SK-N-SH (cell line): ENCODE results near the gene ING5. TPM values are rescaled to one million over a fixed set of nuclear protein-coding genes. Genes with fewer than 3 reads are reported as not detected.

ENCODE experiments used
- CTCF ChIA-PET: fragments of 300-600, 350-600 bp; formaldehyde crosslinking; extraction: SDS; loops from one replicate; lab custom pipeline; 2021; lab: Yijun Ruan, JAX
- POLR2A ChIA-PET: fragments of 350-600 bp; sonication (Branson Sonifier 250); formaldehyde crosslinking; extraction: SDS; loops from one replicate; lab custom pipeline; 2020; ENCODE audit warnings: antibody characterized with exemption, inconsistent platforms; lab: Yijun Ruan, JAX
- DNase-seq: peaks from one replicate; pipeline ENCODE4 v3.0.0; 2012
- H2AFZ ChIP-seq: fragments of 200-600 bp; sonication (generic); 2 replicates; pipeline ENCODE4 v1.8.1; 2016; ENCODE audit warnings: antibody characterized with exemption, mild to moderate bottlenecking, low read depth
- H3F3A ChIP-seq: fragments of 200-600 bp; sonication (generic); replicated peaks from 2 replicates; pipeline ENCODE3; 2016; ENCODE audit warnings: antibody characterized with exemption, mild to moderate bottlenecking; ENCODE audit not compliant: insufficient read depth
- H3K27ac ChIP-seq, 2 experiments: fragments of 200-500 bp in 1 of 2; fragments of 200-600 bp in 1 of 2; sonication (Bioruptor generic) in 1 of 2; sonication (generic), shearing (Covaris generic) in 1 of 2; 2 replicates each; pipeline versions ENCODE4 v1.5.1 to v1.6.1; 2014 to 2016; ENCODE audit warnings: low read depth in 2 of 2, inconsistent platforms in 1 of 2, low read length in 1 of 2, mild to moderate bottlenecking in 1 of 2, mixed read lengths in 1 of 2
- H3K27me3 ChIP-seq: fragments of 200-600 bp; sonication (generic), shearing (Covaris generic); 2 replicates; pipeline ENCODE4 v1.6.1; 2016; ENCODE audit warnings: mixed run types; ENCODE audit not compliant: insufficient read depth
- H3K36me3 ChIP-seq, 2 experiments: fragments of 200-500 bp in 1 of 2; fragments of 200-600 bp in 1 of 2; sonication (Bioruptor generic) in 1 of 2; sonication (generic) in 1 of 2; replicated peaks in 1 of 2; 2 replicates each; pipeline versions ENCODE3 to v1.5.1; 2014 to 2016; ENCODE audit warnings: low read length in 1 of 2, mild to moderate bottlenecking in 1 of 2; ENCODE audit not compliant: insufficient read depth in 2 of 2, control insufficient read depth in 1 of 2
- H3K4me1 ChIP-seq, 2 experiments: fragments of 200-500 bp in 1 of 2; fragments of 200-600 bp in 1 of 2; sonication (Bioruptor generic) in 1 of 2; sonication (generic), shearing (Covaris generic) in 1 of 2; 2 replicates each; pipeline versions ENCODE4 v1.5.1 to v1.6.1; 2014 to 2016; ENCODE audit warnings: low read depth in 1 of 2, low read length in 1 of 2, mixed run types in 1 of 2; ENCODE audit not compliant: insufficient read depth in 2 of 2, control insufficient read depth in 1 of 2
- H3K4me2 ChIP-seq: fragments of 200-600 bp; sonication (generic), shearing (Covaris generic); 2 replicates; pipeline ENCODE4 v1.6.1; 2017; ENCODE audit warnings: mixed run types
- H3K4me3 ChIP-seq, 2 experiments: fragments of 200-500 bp in 1 of 2; fragments of 200-600 bp in 1 of 2; sonication (Bioruptor generic) in 1 of 2; sonication (generic), shearing (Covaris generic) in 1 of 2; 2 replicates each; pipeline versions ENCODE4 v1.5.1 to v1.8.1; 2014 to 2016; ENCODE audit warnings: low read depth in 2 of 2, inconsistent platforms in 1 of 2, low read length in 1 of 2, mild to moderate bottlenecking in 1 of 2, mixed read lengths in 1 of 2, moderate library complexity in 1 of 2
- H3K79me2 ChIP-seq: fragments of 200-600 bp; sonication (generic); 2 replicates; pipeline ENCODE4 v1.8.1; 2017; ENCODE audit warnings: mild to moderate bottlenecking; ENCODE audit not compliant: insufficient read depth
- H3K9ac ChIP-seq: fragments of 200-600 bp; sonication (generic); 2 replicates; pipeline ENCODE4 v1.6.1; 2017; ENCODE audit warnings: mixed run types
- H3K9me2 ChIP-seq: fragments of 200-600 bp; sonication (generic); 2 replicates; pipeline ENCODE4 v1.6.1; 2017; ENCODE audit warnings: mixed run types
- H3K9me3 ChIP-seq: fragments of 200-600 bp; sonication (generic); 2 replicates; pipeline ENCODE4 v1.6.1; 2017; ENCODE audit warnings: mixed run types, mild to moderate bottlenecking, moderate library complexity
- H4K20me1 ChIP-seq: fragments of 200-600 bp; sonication (generic); 2 replicates; pipeline ENCODE4 v1.6.1; 2017; ENCODE audit warnings: mild to moderate bottlenecking, mixed run types; ENCODE audit not compliant: insufficient read depth
- EZH2phosphoT487 ChIP-seq: fragments of 200-600 bp; sonication (generic); IDR thresholded peaks from 2 replicates; pipeline ENCODE4 v1.6.1; 2017; ENCODE audit warnings: low read depth, mixed run types, mild to moderate bottlenecking, antibody characterized with exemption, moderate library complexity, borderline replicate concordance
- FOSL2 ChIP-seq: IDR thresholded peaks from 2 replicates; pipeline ENCODE4 v1.4.0; 2012; ENCODE audit warnings: low read depth, mild to moderate bottlenecking, moderate library complexity, borderline replicate concordance
- IRF3 ChIP-seq: fragments of 150-350 bp; IDR thresholded peaks from 2 replicates; pipeline ENCODE4 v1.6.1; 2016; ENCODE audit warnings: mild to moderate bottlenecking, low read depth, low read length
- PBX3 ChIP-seq: IDR thresholded peaks from 2 replicates; pipeline ENCODE4; 2012
- TAF1 ChIP-seq: IDR thresholded peaks from 2 replicates; pipeline ENCODE4 v1.6.1; 2012; ENCODE audit warnings: low read depth, mild to moderate bottlenecking, low read length, moderate library complexity, borderline replicate concordance
- USF2 ChIP-seq: fragments of 150-350 bp; IDR thresholded peaks from 2 replicates; pipeline ENCODE4 v1.6.1; 2017; ENCODE audit warnings: antibody characterized with exemption, low read length, low read depth, borderline replicate concordance
- WGBS: methylation state at CpG from one replicate; pipeline ENCODE4 v1.1.6; 2017; ENCODE audit warnings: low lambda C conversion rate; 5-methylcytosine and 5-hydroxymethylcytosine counted together
- polyA plus RNA-seq, 3 experiments: library from polyadenylated mRNA; depleted of rRNA; stranded (reverse); fragments of >200 nt; gene quantifications; 2 replicates each; pipeline ENCODE4 v1.2.3, GENCODE V29; 2012

ING5 gene
- polyA plus RNA-seq, 1 of the 3 experiments (the other 2 are of a cell fraction): 56.3 TPM

GRCh38 chr2:241673797-241674725, 27.8 kb upstream of the ING5 start:
- TF ChIP-seq USF2: no peak
- TF ChIP-seq EZH2phosphoT487: no peak
- TF ChIP-seq PBX3: no peak
- no peak for TF ChIP-seq TAF1
- TF ChIP-seq, all 33 proteins: peak for 0
- H3K36me3 ChIP-seq: peaks cover under 1 to 61% of the 10 kb centered on the region in 2 experiments
- no peak overlapping the region for H3K4me3 ChIP-seq
- WGBS: 89% methylated on average over 19 of the region's 21 CpGs
- no peak overlapping the region for H3K9ac ChIP-seq
- no peaks in the 10 kb centered on the region for H4K20me1 ChIP-seq
- H3F3A ChIP-seq: peaks cover 3% of the 10 kb centered on the region
- no peaks in the 10 kb centered on the region for H3K4me1 ChIP-seq
- H2AFZ ChIP-seq: no peak overlapping the region
- peak overlapping the region in 1 of 2 experiments; percentile 4; a peak in 1 of 4 replicates for H3K27ac ChIP-seq
- H3K9me2 ChIP-seq: no peaks in the 10 kb centered on the region
- no peaks in the 10 kb centered on the region for H3K27me3 ChIP-seq
- no peaks in the 10 kb centered on the region for H3K9me3 ChIP-seq
- POLR2A ChIA-PET: no interaction called here
- H3K79me2 ChIP-seq: peaks cover 2% of the 10 kb centered on the region; the same call in 1 of the 2 replicates
- CTCF ChIA-PET: no interaction called here
- no peak overlapping the region for H3K4me2 ChIP-seq
- DNase-seq: peak; percentile 64

GRCh38 chr2:241675885-241676284, 26.0 kb upstream of the ING5 start:
- Histone ChIP-seq H4K20me1 (peaks cover 5% of the 10 kb centered on the region; the same call in 1 of the 2 replicates), H3K27ac (no peak overlapping the region), H2AFZ (no peak overlapping the region), H3K27me3 (no peaks in the 10 kb centered on the region), H3K4me3 (no peak overlapping the region), H3K36me3 (peaks cover 14 to 48% of the 10 kb centered on the region in 2 experiments), H3K79me2 (peaks cover 18% of the 10 kb centered on the region; the same call in 1 of the 2 replicates), H3K9ac (no peak overlapping the region), H3K9me2 (no peaks in the 10 kb centered on the region), H3K9me3 (no peaks in the 10 kb centered on the region), H3F3A (peaks cover 9% of the 10 kb centered on the region), H3K4me2 (no peak overlapping the region), H3K4me1 (peaks cover 0 to 10% of the 10 kb centered on the region in 2 experiments; a peak in 1 of 4 replicates)
- POLR2A ChIA-PET: interaction anchor here (0.7 kb wide), 1 partner anchor 60 kb away, joined by 3 read pairs; no protein-coding TSS in a partner anchor
- WGBS: 93% methylated on average over 3 of the region's 17 CpGs
- DNase-seq: no peak
- TF ChIP-seq IRF3 (no peak), FOSL2 (no peak), PBX3 (no peak)
- CTCF ChIA-PET: interaction anchor here (0.6 to 0.7 kb wide), 2 partner anchors 10 to 203 kb away, joined by 3 read pairs; no protein-coding TSS in a partner anchor
